Measurements from ENCODE around the gene GLIS2.

The GLIS2 gene

DNA sequence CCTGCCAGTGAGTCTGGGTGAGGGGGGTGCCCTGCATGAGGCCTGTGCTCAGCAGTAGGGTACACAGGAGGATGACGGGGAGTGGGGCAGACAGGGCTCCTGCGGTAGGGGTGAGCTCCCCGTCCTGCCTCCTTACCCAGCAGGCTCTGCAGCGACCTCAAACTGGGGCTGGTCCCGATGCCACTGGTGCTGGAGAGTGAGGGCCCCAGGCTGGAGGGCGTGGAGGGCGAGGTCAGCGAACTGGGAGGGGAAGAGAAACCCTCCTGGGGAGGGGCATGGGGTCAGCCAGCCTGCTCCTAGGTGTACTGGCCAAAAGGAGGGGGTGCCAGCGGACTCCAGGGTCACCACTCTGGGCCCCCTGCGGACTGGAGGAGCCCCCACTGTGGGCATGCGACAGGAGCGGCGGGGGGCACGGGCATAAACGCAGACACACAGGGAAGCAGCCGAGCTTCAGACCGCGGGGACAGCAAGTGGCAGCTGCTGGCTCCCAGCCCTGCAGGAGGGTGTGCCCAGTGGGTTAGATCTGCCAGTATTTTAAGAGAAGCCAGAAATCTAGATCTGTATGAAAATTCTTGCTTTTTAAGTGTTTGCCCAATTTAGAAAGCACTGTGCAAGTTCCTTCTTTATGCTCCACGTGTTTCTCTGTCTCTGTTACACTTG is 46.7 kb downstream of the GLIS2 start:
- Histone ChIP-seq H3K4me1 (ENCODE audit: control insufficient read depth, insufficient read depth, low read length) (no peaks in the 10 kb centered on the region), H3K36me3 (ENCODE audit: control insufficient read depth, insufficient read depth, low read length) (no peaks in the 10 kb centered on the region), H3K9me3 (ENCODE audit: control insufficient read depth, low read length) (no peaks in the 10 kb centered on the region), H3K27me3 (ENCODE audit: control insufficient read depth, insufficient read depth, low read length, poor library complexity, severe bottlenecking) (no peaks in the 10 kb centered on the region), H3K4me3 (ENCODE audit: insufficient read depth, low read depth, low read length) (no peak overlapping the region), H3K27ac (ENCODE audit: insufficient read depth, low read depth, low read length, poor library complexity, severe bottlenecking) (no peak overlapping the region)
- 88 to 89% methylated on average over 19 of the region's 19 CpGs for WGBS, 2 experiments

DNA sequence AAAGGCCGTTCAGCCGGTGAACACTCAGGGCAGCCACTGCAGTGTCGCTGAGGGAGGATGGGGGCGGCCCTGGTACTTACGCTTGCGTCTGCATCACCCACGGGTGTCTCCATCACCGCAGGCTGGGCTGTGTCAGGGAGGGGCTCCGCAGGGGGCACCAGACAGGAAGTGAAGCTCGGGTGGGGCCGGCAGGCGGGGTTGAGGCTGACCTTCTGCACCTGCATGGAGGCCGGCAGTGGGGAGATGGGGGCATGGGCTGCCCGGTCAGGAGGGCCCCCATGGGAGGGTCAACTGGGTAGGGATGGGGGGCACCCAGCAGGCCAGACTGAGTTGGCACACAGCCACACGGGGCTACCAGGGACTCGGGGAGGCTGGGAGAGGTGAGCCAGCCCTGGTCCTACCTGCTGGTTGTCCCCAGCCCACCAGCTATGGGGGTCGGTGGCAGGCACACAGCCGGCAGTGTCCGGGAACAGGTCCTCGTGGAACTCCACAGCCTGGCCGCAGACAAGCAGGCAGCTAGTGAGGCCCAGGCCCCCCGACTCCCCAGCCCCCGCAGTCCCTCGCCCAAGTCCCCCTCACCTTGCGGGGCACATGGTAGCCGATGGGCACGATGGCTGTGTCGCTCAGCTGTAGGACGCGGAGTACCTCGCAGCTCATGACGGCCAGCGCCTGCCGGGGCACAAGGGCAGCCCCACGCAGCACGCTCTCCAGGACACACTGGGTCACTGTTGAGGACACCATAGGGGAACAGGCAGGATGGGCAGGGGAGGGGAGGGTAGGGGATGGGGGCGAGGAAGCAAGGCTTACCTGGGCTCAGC is 48.5 kb downstream of the GLIS2 start:
- H3K4me3 ChIP-seq (ENCODE audit: insufficient read depth, low read depth, low read length), result no peak overlapping the region
- no peaks in the 10 kb centered on the region for H3K36me3 ChIP-seq (ENCODE audit: control insufficient read depth, insufficient read depth, low read length)
- no peak overlapping the region for H3K27ac ChIP-seq (ENCODE audit: insufficient read depth, low read depth, low read length, poor library complexity, severe bottlenecking)
- H3K4me1 ChIP-seq (ENCODE audit: control insufficient read depth, insufficient read depth, low read length), result no peaks in the 10 kb centered on the region
- no peaks in the 10 kb centered on the region for H3K27me3 ChIP-seq (ENCODE audit: control insufficient read depth, insufficient read depth, low read length, poor library complexity, severe bottlenecking)
- H3K9me3 ChIP-seq (ENCODE audit: control insufficient read depth, low read length), result no peaks in the 10 kb centered on the region
- 92 to 93% methylated on average over 37 of the region's 37 CpGs for WGBS, 2 experiments

DNA sequence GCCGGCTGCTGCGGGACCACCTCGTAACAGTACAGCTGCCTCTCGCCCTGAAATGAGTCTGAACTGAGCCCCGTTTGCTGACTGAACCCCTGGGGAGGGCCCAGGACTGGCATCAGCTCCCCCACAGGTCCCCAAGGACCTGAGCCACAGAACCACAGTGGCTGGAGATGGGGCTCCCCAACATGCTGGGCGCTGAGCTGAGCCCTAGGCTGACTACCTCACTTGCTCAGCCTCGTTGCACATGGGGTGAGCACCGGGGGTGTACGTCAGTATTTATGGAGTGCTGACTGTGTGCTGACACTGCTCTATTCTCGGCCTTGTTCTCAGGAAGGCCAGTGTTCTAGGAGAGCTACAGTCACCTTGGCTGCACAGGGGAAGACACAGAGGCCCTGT is 49.1 kb downstream of the GLIS2 start:
- WGBS, 2 experiments, result 94% methylated on average over 10 of the region's 10 CpGs
- no peaks in the 10 kb centered on the region for H3K36me3 ChIP-seq (ENCODE audit: control insufficient read depth, insufficient read depth, low read length)
- H3K27ac ChIP-seq (ENCODE audit: insufficient read depth, low read depth, low read length, poor library complexity, severe bottlenecking), result no peak overlapping the region
- H3K4me1 ChIP-seq (ENCODE audit: control insufficient read depth, insufficient read depth, low read length), result no peaks in the 10 kb centered on the region
- H3K27me3 ChIP-seq (ENCODE audit: control insufficient read depth, insufficient read depth, low read length, poor library complexity, severe bottlenecking), result no peaks in the 10 kb centered on the region
- no peaks in the 10 kb centered on the region for H3K9me3 ChIP-seq (ENCODE audit: control insufficient read depth, low read length)
- no peak overlapping the region for H3K4me3 ChIP-seq (ENCODE audit: insufficient read depth, low read depth, low read length)

- no peaks in the 10 kb centered on the region for H3K36me3 ChIP-seq (ENCODE audit: control insufficient read depth, insufficient read depth, low read length)
- H3K4me1 ChIP-seq (ENCODE audit: control insufficient read depth, insufficient read depth, low read length), result peaks cover 2% of the 10 kb centered on the region
- WGBS, 2 experiments, result 94 to 96% methylated on average over 12 of the region's 12 CpGs
- H3K27me3 ChIP-seq (ENCODE audit: control insufficient read depth, insufficient read depth, low read length, poor library complexity, severe bottlenecking), result no peaks in the 10 kb centered on the region
- no peak overlapping the region for H3K4me3 ChIP-seq (ENCODE audit: insufficient read depth, low read depth, low read length)
- no peaks in the 10 kb centered on the region for H3K9me3 ChIP-seq (ENCODE audit: control insufficient read depth, low read length)
- no peak overlapping the region for H3K27ac ChIP-seq (ENCODE audit: insufficient read depth, low read depth, low read length, poor library complexity, severe bottlenecking)
Observed at GRCh38 chr16:4365615-4366014, 49.7 kb downstream of the GLIS2 start.

- H3K4me3 ChIP-seq (ENCODE audit: insufficient read depth, low read depth, low read length), result no peak overlapping the region
- H3K36me3 ChIP-seq (ENCODE audit: control insufficient read depth, insufficient read depth, low read length), result no peaks in the 10 kb centered on the region
- no peak overlapping the region for H3K27ac ChIP-seq (ENCODE audit: insufficient read depth, low read depth, low read length, poor library complexity, severe bottlenecking)
- no peaks in the 10 kb centered on the region for H3K27me3 ChIP-seq (ENCODE audit: control insufficient read depth, insufficient read depth, low read length, poor library complexity, severe bottlenecking)
- peaks cover 6% of the 10 kb centered on the region for H3K4me1 ChIP-seq (ENCODE audit: control insufficient read depth, insufficient read depth, low read length)
- WGBS, 2 experiments, result 89 to 90% methylated on average over 13 of the region's 13 CpGs
- no peaks in the 10 kb centered on the region for H3K9me3 ChIP-seq (ENCODE audit: control insufficient read depth, low read length)
Observed at GRCh38 chr16:4366016-4366415, 50.1 kb downstream of the GLIS2 start.

- Histone ChIP-seq H3K4me3 (ENCODE audit: insufficient read depth, low read depth, low read length) (no peak overlapping the region), H3K36me3 (ENCODE audit: control insufficient read depth, insufficient read depth, low read length) (no peaks in the 10 kb centered on the region), H3K27me3 (ENCODE audit: control insufficient read depth, insufficient read depth, low read length, poor library complexity, severe bottlenecking) (peaks cover 4% of the 10 kb centered on the region), H3K27ac (ENCODE audit: insufficient read depth, low read depth, low read length, poor library complexity, severe bottlenecking) (no peak overlapping the region), H3K4me1 (ENCODE audit: control insufficient read depth, insufficient read depth, low read length) (peaks cover 13% of the 10 kb centered on the region), H3K9me3 (ENCODE audit: control insufficient read depth, low read length) (no peaks in the 10 kb centered on the region)
- WGBS, 2 experiments, result 92 to 97% methylated on average over 5 of the region's 5 CpGs
Observed at GRCh38 chr16:4367393-4367856, 51.6 kb downstream of the GLIS2 start.

GRCh38 chr16:4369007-4369733 is 53.3 kb downstream of the GLIS2 start:
- Histone ChIP-seq H3K27me3 (ENCODE audit: control insufficient read depth, insufficient read depth, low read length, poor library complexity, severe bottlenecking) (peaks cover 4% of the 10 kb centered on the region), H3K9me3 (ENCODE audit: control insufficient read depth, low read length) (no peaks in the 10 kb centered on the region), H3K4me1 (ENCODE audit: control insufficient read depth, insufficient read depth, low read length) (peaks cover 29% of the 10 kb centered on the region), H3K4me3 (ENCODE audit: insufficient read depth, low read depth, low read length) (no peak overlapping the region), H3K36me3 (ENCODE audit: control insufficient read depth, insufficient read depth, low read length) (no peaks in the 10 kb centered on the region), H3K27ac (ENCODE audit: insufficient read depth, low read depth, low read length, poor library complexity, severe bottlenecking) (no peak overlapping the region)
- WGBS, 2 experiments, result 87% methylated on average over 13 of the region's 13 CpGs

DNA sequence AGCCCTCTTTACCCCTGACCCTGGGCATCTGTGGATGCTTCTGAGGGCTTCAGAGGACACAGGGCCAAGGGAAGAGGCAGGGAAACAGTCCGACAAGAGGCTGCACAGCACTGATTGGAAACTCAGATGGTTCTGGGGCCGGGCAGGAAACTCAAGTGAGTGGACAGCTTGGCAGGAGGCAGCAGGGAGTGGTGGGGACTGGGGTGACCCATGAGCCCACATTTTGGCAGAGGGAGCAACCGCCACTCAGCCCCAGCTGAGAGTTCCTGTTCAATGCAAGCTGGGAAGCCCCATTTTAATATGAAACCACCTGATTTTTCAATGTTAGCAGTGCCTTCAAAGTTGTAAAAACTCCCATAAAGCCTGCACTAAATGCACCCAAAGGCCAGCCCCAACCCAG is 54.3 kb downstream of the GLIS2 start:
- Histone ChIP-seq H3K27me3 (ENCODE audit: control insufficient read depth, insufficient read depth, low read length, poor library complexity, severe bottlenecking) (peaks cover 4% of the 10 kb centered on the region), H3K4me1 (ENCODE audit: control insufficient read depth, insufficient read depth, low read length) (peaks cover 38% of the 10 kb centered on the region), H3K9me3 (ENCODE audit: control insufficient read depth, low read length) (no peaks in the 10 kb centered on the region), H3K27ac (ENCODE audit: insufficient read depth, low read depth, low read length, poor library complexity, severe bottlenecking) (no peak overlapping the region), H3K36me3 (ENCODE audit: control insufficient read depth, insufficient read depth, low read length) (no peaks in the 10 kb centered on the region), H3K4me3 (ENCODE audit: insufficient read depth, low read depth, low read length) (no peak overlapping the region)
- 95 to 97% methylated on average over 3 of the region's 3 CpGs for WGBS, 2 experiments

DNA sequence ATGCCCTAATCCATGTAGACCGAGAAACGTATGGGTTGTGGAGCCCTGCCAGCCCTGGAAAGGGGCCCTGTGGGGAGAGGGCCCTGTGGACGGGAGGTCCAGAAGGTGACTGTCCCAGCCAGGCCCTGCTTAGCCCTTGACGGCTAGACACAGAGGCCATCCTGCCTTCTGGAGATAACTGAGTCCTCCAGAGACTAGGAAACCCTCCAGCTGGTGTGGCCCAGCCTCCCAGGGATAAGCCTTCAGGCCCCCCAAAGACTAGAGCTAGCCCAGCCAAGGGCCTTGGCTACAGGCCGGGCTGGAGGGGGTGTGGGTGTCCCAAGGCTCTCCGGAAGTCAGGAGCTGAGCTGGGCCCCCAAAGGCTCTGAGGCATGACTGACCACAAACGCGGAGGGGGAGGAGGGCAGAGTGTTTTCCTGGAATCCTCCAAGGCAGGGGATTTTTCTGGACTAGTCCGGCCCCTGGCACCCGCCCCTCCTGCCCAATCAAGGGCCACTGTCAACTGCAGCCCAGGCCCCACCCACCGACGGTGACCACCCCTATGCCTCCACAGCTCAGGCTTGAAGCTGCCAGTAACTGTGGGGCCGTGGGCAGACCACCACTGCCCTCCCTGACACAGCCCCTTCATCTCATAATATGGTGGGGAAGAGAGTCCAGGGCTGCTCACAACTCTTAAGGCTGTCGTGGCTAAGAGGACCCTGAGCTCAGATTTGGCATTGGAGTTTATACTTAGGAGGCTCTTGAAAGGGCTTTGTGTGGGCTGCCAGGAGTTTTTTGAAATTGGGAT is 54.9 kb downstream of the GLIS2 start:
- Histone ChIP-seq H3K27me3 (ENCODE audit: control insufficient read depth, insufficient read depth, low read length, poor library complexity, severe bottlenecking) (peaks cover 4% of the 10 kb centered on the region), H3K4me1 (ENCODE audit: control insufficient read depth, insufficient read depth, low read length) (peaks cover 42% of the 10 kb centered on the region), H3K27ac (ENCODE audit: insufficient read depth, low read depth, low read length, poor library complexity, severe bottlenecking) (no peak overlapping the region), H3K4me3 (ENCODE audit: insufficient read depth, low read depth, low read length) (no peak overlapping the region), H3K9me3 (ENCODE audit: control insufficient read depth, low read length) (no peaks in the 10 kb centered on the region), H3K36me3 (ENCODE audit: control insufficient read depth, insufficient read depth, low read length) (no peaks in the 10 kb centered on the region)
- 87 to 91% methylated on average over 14 of the region's 14 CpGs for WGBS, 2 experiments
